H1 (cell line): Measurements from ENCODE around the gene RAPGEF1.

Experiments used
- ATF3 ChIP-seq: IDR thresholded peaks from 2 replicates; pipeline ENCODE4 v1.6.1; 2011; ENCODE audit warnings: low read depth, mild to moderate bottlenecking, low read length; ENCODE audit not compliant: insufficient read depth
- POLR2A ChIP-seq, 2 experiments: IDR thresholded peaks; 1 replicate in 1 of 2; 2 replicates in 1 of 2; pipeline ENCODE4 v1.6.1; 2011; ENCODE audit warnings: low read depth in 2 of 2, low read length in 2 of 2, mild to moderate bottlenecking in 2 of 2; ENCODE audit errors: control extremely low read depth in 1 of 2
- TF ChIP-seq, protein P1 (sequence below), 3 experiments: IDR thresholded peaks; 1 replicate in 2 of 3; 2 replicates in 1 of 3; pipeline versions ENCODE4 v1.5.1 to v1.6.1; 2011; ENCODE audit warnings: low read length in 3 of 3, mild to moderate bottlenecking in 3 of 3, inconsistent platforms in 2 of 3, low read depth in 1 of 3, moderate library complexity in 1 of 3; ENCODE audit not compliant: insufficient read depth in 1 of 3; ENCODE audit errors: control extremely low read depth in 1 of 3

- TF ChIP-seq, protein P1, sequence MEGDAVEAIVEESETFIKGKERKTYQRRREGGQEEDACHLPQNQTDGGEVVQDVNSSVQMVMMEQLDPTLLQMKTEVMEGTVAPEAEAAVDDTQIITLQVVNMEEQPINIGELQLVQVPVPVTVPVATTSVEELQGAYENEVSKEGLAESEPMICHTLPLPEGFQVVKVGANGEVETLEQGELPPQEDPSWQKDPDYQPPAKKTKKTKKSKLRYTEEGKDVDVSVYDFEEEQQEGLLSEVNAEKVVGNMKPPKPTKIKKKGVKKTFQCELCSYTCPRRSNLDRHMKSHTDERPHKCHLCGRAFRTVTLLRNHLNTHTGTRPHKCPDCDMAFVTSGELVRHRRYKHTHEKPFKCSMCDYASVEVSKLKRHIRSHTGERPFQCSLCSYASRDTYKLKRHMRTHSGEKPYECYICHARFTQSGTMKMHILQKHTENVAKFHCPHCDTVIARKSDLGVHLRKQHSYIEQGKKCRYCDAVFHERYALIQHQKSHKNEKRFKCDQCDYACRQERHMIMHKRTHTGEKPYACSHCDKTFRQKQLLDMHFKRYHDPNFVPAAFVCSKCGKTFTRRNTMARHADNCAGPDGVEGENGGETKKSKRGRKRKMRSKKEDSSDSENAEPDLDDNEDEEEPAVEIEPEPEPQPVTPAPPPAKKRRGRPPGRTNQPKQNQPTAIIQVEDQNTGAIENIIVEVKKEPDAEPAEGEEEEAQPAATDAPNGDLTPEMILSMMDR (IDR thresholded peaks at IDR 0.05; ENCODE audit: control extremely low read depth in 1 of 3, insufficient read depth in 1 of 3, low read depth in 1 of 3, low read length in 3 of 3): no peak
- TF ChIP-seq POLR2A (IDR thresholded peaks at IDR 0.05; ENCODE audit: control extremely low read depth in 1 of 2, low read depth in 2 of 2, low read length in 2 of 2) (no peak), ATF3 (no peak)
Observed at GRCh38 chr9:131691969-131692611, 47.8 kb downstream of the RAPGEF1 start.
